B cell (primary cell): Measurements from ENCODE around the gene DEAF1. TPM values are rescaled to one million over a fixed set of nuclear protein-coding genes. Genes with fewer than 3 reads are reported as not detected.

Source experiments
- ATAC-seq: fragments of 200-7000 bp; cut with Tn5 transposase; one replicate; pipeline ENCODE4 v1.10.0; 2021; ENCODE audit warnings: low read depth, mild to moderate bottlenecking, moderate number of reproducible peaks, moderate library complexity
- CTCF ChIA-PET: fragments of 350-600 bp; sonication (Branson Sonifier 250); formaldehyde crosslinking; loops from one replicate; lab custom pipeline; 2021; ENCODE audit warnings: antibody characterized with exemption, inconsistent platforms; lab: Charles Lee
- POLR2A ChIA-PET: fragments of 350-600 bp; sonication (Branson Sonifier 250); formaldehyde crosslinking; loops from one replicate; lab custom pipeline; 2021; ENCODE audit warnings: antibody characterized with exemption; lab: Charles Lee
- DNase-seq: peaks from one replicate; pipeline ENCODE4 v3.0.0; 2013
- H2AFZ ChIP-seq: 2 replicates; pipeline ENCODE4 v1.6.1; 2012; ENCODE audit warnings: mild to moderate bottlenecking, low read depth, low read length; ENCODE audit not compliant: insufficient read depth, poor library complexity, severe bottlenecking
- H3K27ac ChIP-seq, 2 donors: 1 replicate in 1 of 2; 2 replicates in 1 of 2; pipeline ENCODE4 v1.5.1; 2012 to 2013; ENCODE audit warnings: low read length in 2 of 2, mild to moderate bottlenecking in 2 of 2, moderate library complexity in 1 of 2
- H3K27me3 ChIP-seq, 4 experiments: fragments of 200-600 bp in 1 of 4; sonication (generic) in 1 of 4; replicated peaks in 1 of 4; 1 replicate in 2 of 4; 2 replicates in 2 of 4; pipeline versions ENCODE4 v1.6.1 to v1.7.0; 2013 to 2016; ENCODE audit warnings: low read length in 3 of 4, mild to moderate bottlenecking in 2 of 4, mixed read lengths in 1 of 4, moderate library complexity in 1 of 4; ENCODE audit not compliant: insufficient read depth in 4 of 4, control insufficient read depth in 3 of 4; ENCODE audit errors: control extremely low read depth in 1 of 4
- H3K36me3 ChIP-seq, 2 experiments: replicated peaks in 1 of 2; 1 replicate in 1 of 2; 2 replicates in 1 of 2; pipeline versions ENCODE4 v1.6.1 to v1.7.1; 2013; ENCODE audit warnings: low read length in 1 of 2; ENCODE audit not compliant: insufficient read depth in 2 of 2, control insufficient read depth in 1 of 2; ENCODE audit errors: control extremely low read depth in 1 of 2, extremely low read depth in 1 of 2
- H3K4me1 ChIP-seq, 2 donors: fragments of 200-600 bp in 1 of 2; sonication (generic) in 1 of 2; 1 replicate in 1 of 2; 2 replicates in 1 of 2; pipeline versions ENCODE4 v1.5.1 to v1.6.1; 2013 to 2017; ENCODE audit warnings: low read length in 2 of 2; ENCODE audit not compliant: control insufficient read depth in 2 of 2, insufficient read depth in 2 of 2
- H3K4me2 ChIP-seq: replicated peaks from 2 replicates; pipeline ENCODE3; 2012; ENCODE audit warnings: mild to moderate bottlenecking, low read depth, low read length; ENCODE audit not compliant: poor library complexity, severe bottlenecking
- H3K4me3 ChIP-seq, 5 experiments: fragments of 200-600 bp in 1 of 5; sonication (generic) in 1 of 5; 1 replicate in 3 of 5; 2 replicates in 2 of 5; pipeline versions ENCODE4 v1.5.1 to v1.7.0; 2011 to 2016; ENCODE audit warnings: low read length in 4 of 5, mild to moderate bottlenecking in 4 of 5, low read depth in 2 of 5, control low read depth in 1 of 5, moderate library complexity in 1 of 5; ENCODE audit not compliant: insufficient read depth in 1 of 5; ENCODE audit errors: control extremely low read depth in 1 of 5, extremely low read depth in 1 of 5
- H3K79me2 ChIP-seq: fragments of 200-600 bp; sonication (generic); one replicate; pipeline ENCODE4 v1.6.0; 2016; ENCODE audit warnings: low read length; ENCODE audit not compliant: control insufficient read depth, insufficient read depth
- H3K9ac ChIP-seq: fragments of 200-600 bp; sonication (generic); 2 replicates; pipeline ENCODE4 v1.6.1; 2017; ENCODE audit warnings: mild to moderate bottlenecking, low read length, moderate library complexity
- H3K9me3 ChIP-seq, 3 donors: one replicate each; pipeline versions ENCODE4 v1.6.1 to v1.7.1; 2013; ENCODE audit warnings: low read length in 2 of 3; ENCODE audit not compliant: control insufficient read depth in 2 of 3, insufficient read depth in 1 of 3; ENCODE audit errors: control extremely low read depth in 1 of 3
- H4K20me1 ChIP-seq: 2 replicates; pipeline ENCODE4 v1.6.0; 2012; ENCODE audit warnings: mild to moderate bottlenecking, low read length; ENCODE audit not compliant: insufficient read depth, control insufficient read depth, poor library complexity, severe bottlenecking
- H3K27ac Mint-ChIP-seq: one replicate; pipeline ENCODE4 v1.8.0; 2021; ENCODE audit warnings: mixed read lengths
- H3K27me3 Mint-ChIP-seq: one replicate; pipeline ENCODE4 v1.8.0; 2021; ENCODE audit warnings: mixed read lengths
- H3K4me1 Mint-ChIP-seq: one replicate; pipeline ENCODE4 v1.8.0; 2021; ENCODE audit warnings: mixed read lengths
- H3K4me3 Mint-ChIP-seq: one replicate; pipeline ENCODE4 v1.8.0; 2021; ENCODE audit warnings: mixed read lengths
- H3K9me3 Mint-ChIP-seq: one replicate; pipeline ENCODE4 v1.8.0; 2022; ENCODE audit warnings: mixed read lengths; ENCODE audit not compliant: insufficient read depth
- CTCF ChIP-seq: fragments of 200-600 bp; IDR thresholded peaks from one replicate; pipeline ENCODE4 v1.8.0; 2022; ENCODE audit warnings: antibody characterized with exemption, mild to moderate bottlenecking
- EZH2 ChIP-seq: IDR thresholded peaks from 2 replicates; pipeline ENCODE4 v1.6.1; 2012; ENCODE audit warnings: borderline replicate concordance, low read depth, mild to moderate bottlenecking, moderate library complexity, low read length; ENCODE audit not compliant: insufficient read depth, poor library complexity, severe bottlenecking
- WGBS: methylation state at CpG from one replicate; pipeline ENCODE4 v1.1.5; 2013; ENCODE audit warnings: missing lambda C conversion rate; ENCODE audit not compliant: insufficient coverage; 5-methylcytosine and 5-hydroxymethylcytosine counted together
- intact Hi-C: fragments of 100-400 bp; cut with micrococcal nuclease; formaldehyde crosslinking; loops from one replicate; pipeline ENCODE4 v1.10.0; 2022
- polyA plus RNA-seq: library from polyadenylated mRNA; depleted of rRNA; stranded (reverse); fragments of >200 nt; gene quantifications from 2 replicates; pipeline ENCODE4 v1.2.3, GENCODE V29; 2012
- total RNA-seq, 2 donors: library from RNA; stranded (reverse); fragments of 120-200 nt in 1 of 2; gene quantifications; 1 replicate in 1 of 2; 2 replicates in 1 of 2; pipeline versions ENCODE4 v1.2.3 to v1.2.4, GENCODE V29; 2013 to 2022

DEAF1 gene
- total and polyA plus RNA-seq, 2 donors (not counting 1 experiment from before 2014, with no cell fraction given), result 31.8 to 53.6 TPM

GRCh38 chr11:662689-663274, 32.2 kb downstream of the DEAF1 start:
- Histone ChIP-seq H3K27me3 (no peaks in the 10 kb centered on the region), H3K27ac (no peak overlapping the region), H3K4me1 (no peaks in the 10 kb centered on the region), H4K20me1 (peaks cover 15% of the 10 kb centered on the region), H3K4me3 (no peak overlapping the region), H2AFZ (no peak overlapping the region), H3K36me3 (peaks cover 0 to 22% of the 10 kb centered on the region in 2 experiments), H3K79me2 (peaks cover 18% of the 10 kb centered on the region), H3K4me2 (no peak overlapping the region), H3K9me3 (no peaks in the 10 kb centered on the region), H3K9ac (no peak overlapping the region)
- peaks cover 3% of the 10 kb centered on the region for H3K4me1 Mint-ChIP-seq
- intact Hi-C loops, result loop anchor here (1.0 kb wide), 1 partner anchor 66 kb away; no protein-coding TSS in a partner anchor
- ChIA-PET POLR2A (no interaction called here), CTCF (interaction anchor here (0.7 to 8.7 kb wide), 7 partner anchors 12 to 102 kb away, joined by 3 to 104 read pairs (median 4); no protein-coding TSS in a partner anchor)
- H3K27me3 Mint-ChIP-seq, result no peaks in the 10 kb centered on the region
- TF ChIP-seq EZH2, result no peak
- TF ChIP-seq CTCF, result peak; percentile 75
- no peak overlapping the region for H3K27ac Mint-ChIP-seq
- 67% methylated on average over 12 of the region's 15 CpGs for WGBS
- H3K4me3 Mint-ChIP-seq, result no peak overlapping the region
- ATAC-seq (peak; percentile 80), DNase-seq (peak; percentile 66)
- no peaks in the 10 kb centered on the region for H3K9me3 Mint-ChIP-seq

DNA sequence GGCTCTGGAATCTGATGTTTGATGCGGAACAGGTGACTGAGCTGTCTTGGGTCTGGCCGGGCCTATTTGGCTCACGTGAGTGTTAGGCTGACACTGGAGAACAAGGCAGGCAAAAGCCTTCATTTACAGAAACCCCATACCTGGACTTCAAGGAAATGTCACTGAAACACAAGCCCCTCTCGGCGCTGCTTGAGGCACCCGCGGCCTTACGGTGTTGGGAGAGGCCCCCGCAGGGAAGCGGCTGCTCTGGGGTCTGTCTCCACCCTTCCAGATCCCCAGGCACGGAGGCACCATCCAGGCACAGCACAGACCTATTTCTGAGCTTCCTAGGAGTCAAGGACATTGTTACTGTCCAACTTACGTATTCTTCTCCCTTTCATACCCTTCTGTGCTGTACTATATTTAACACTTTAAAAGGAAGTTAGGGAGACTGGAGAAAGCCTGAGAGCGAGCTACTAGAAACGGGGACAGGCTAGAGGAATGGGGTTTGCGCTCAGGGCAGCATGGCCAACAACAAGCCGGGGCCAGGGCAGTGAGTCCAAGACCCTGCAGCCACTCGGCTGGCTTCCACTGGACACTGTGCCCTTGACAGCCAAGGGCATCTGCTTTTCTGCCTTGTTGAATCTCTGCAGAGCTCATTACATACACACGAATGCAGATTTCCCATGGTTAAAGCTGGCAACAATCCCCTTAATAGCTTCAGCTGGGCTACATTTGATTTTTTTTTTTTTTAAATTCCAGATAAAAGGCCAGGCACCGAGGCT, 34.2 kb downstream of the DEAF1 start:
- POLR2A ChIA-PET, result no interaction called here
- Histone ChIP-seq H3K4me3 (no peak overlapping the region), H4K20me1 (peaks cover 15% of the 10 kb centered on the region), H2AFZ (no peak overlapping the region), H3K27me3 (no peaks in the 10 kb centered on the region), H3K9ac (no peak overlapping the region), H3K4me1 (no peaks in the 10 kb centered on the region), H3K36me3 (peaks cover 0 to 22% of the 10 kb centered on the region in 2 experiments), H3K4me2 (no peak overlapping the region), H3K79me2 (peaks cover 22% of the 10 kb centered on the region), H3K9me3 (no peaks in the 10 kb centered on the region), H3K27ac (no peak overlapping the region)
- CTCF ChIA-PET, result interaction anchor here (0.6 to 8.7 kb wide), 6 partner anchors 9 to 99 kb away, joined by 3 to 104 read pairs (median 4); no protein-coding TSS in a partner anchor
- 98% methylated on average over 18 of the region's 19 CpGs for WGBS
- Mint-ChIP-seq H3K4me1 (peaks cover 3% of the 10 kb centered on the region), H3K27ac (no peak overlapping the region), H3K9me3 (no peaks in the 10 kb centered on the region), H3K27me3 (no peaks in the 10 kb centered on the region), H3K4me3 (no peak overlapping the region)
- DNase-seq, result no peak
- no peak for ATAC-seq
- intact Hi-C loops, result no loop called here
- no peak for TF ChIP-seq EZH2
- no peak for TF ChIP-seq CTCF
